ENCODE results near the gene SCYGR7. TPM values are rescaled to one million over a fixed set of nuclear protein-coding genes. Genes with fewer than 3 reads are reported as not detected.

Gene SCYGR7
- total and polyA plus RNA-seq, 2 experiments from 2014 or later = not detected

- H3K4me1 Mint-ChIP-seq = no peaks in the 10 kb centered on the region
- no peak overlapping the region for H3K27ac Mint-ChIP-seq
- H3K9me3 Mint-ChIP-seq = no peaks in the 10 kb centered on the region; the same call in 1 of the 3 replicates
- no peaks in the 10 kb centered on the region for H3K27me3 Mint-ChIP-seq (ENCODE audit: insufficient read depth, low read depth, poor library complexity)
- no peak overlapping the region for H3K4me3 ChIP-seq
- H3K4me2 ChIP-seq = no peak overlapping the region
- no peaks in the 10 kb centered on the region for H3K36me3 ChIP-seq (ENCODE audit: insufficient read depth)
- peaks cover 3% of the 10 kb centered on the region; the same call in 1 of the 2 replicates for H3K9me2 ChIP-seq (ENCODE audit: insufficient read depth)
- no peak overlapping the region for H2AFZ ChIP-seq
- H3K27ac ChIP-seq (ENCODE audit: low read depth) = no peak overlapping the region
- ATAC-seq = no peak
- H3K4me3 Mint-ChIP-seq = no peak overlapping the region
- no peak for DNase-seq (ENCODE audit: low spot score)
- no peaks in the 10 kb centered on the region for H3K27me3 ChIP-seq (ENCODE audit: insufficient read depth)
- H4K20me1 ChIP-seq (replicated peaks; ENCODE audit: insufficient read depth) = no peaks in the 10 kb centered on the region
- H3K36me3 Mint-ChIP-seq (ENCODE audit: low read depth) = peaks cover 12% of the 10 kb centered on the region; the same call in 2 of the 3 replicates
- TF ChIP-seq JUNB (IDR thresholded peaks at IDR 0.05; ENCODE audit: unreplicated experiment) (no peak), ZNF114 (CRISPR knock-in tag; IDR thresholded peaks at IDR 0.05) (no peak), NANOG (IDR thresholded peaks at IDR 0.05; ENCODE audit: borderline replicate concordance) (no peak), STAT1 (IDR thresholded peaks at IDR 0.05; ENCODE audit: unreplicated experiment) (no peak), POLR2AphosphoS5 (IDR thresholded peaks at IDR 0.05; ENCODE audit: low read depth) (no peak), CTCF (conservative IDR thresholded peaks at IDR 0.05; ENCODE audit: low read depth in 2 of 2) (no peak), ZNF462 (CRISPR knock-in tag; IDR thresholded peaks at IDR 0.05) (no peak), REST (IDR thresholded peaks at IDR 0.05; ENCODE audit: unreplicated experiment) (no peak), CREB1 (CRISPR knock-in tag; IDR thresholded peaks at IDR 0.05; ENCODE audit: low read depth) (no peak), ETS1 (IDR thresholded peaks at IDR 0.05) (no peak), EZH2phosphoT487 (IDR thresholded peaks at IDR 0.05; ENCODE audit: unreplicated experiment) (no peak), ZNF331 (CRISPR knock-in tag; IDR thresholded peaks at IDR 0.05; ENCODE audit: low read depth) (no peak), EZH2 (IDR thresholded peaks at IDR 0.05; ENCODE audit: low read depth, unreplicated experiment) (no peak)
- no peaks in the 10 kb centered on the region for H3F3A ChIP-seq (replicated peaks; ENCODE audit: low read depth)
- no peaks in the 10 kb centered on the region for H3K79me2 ChIP-seq (replicated peaks; ENCODE audit: insufficient read depth)
- H3K4me1 ChIP-seq (ENCODE audit: insufficient read depth) = no peaks in the 10 kb centered on the region
These were observed 31.0 kb upstream of the SCYGR7 start for GRCh38 chr2:227696990-227697679.

Data from GM23338 (cell line).